BJ (cell line): ENCODE data around the gene IRS2. TPM values are rescaled to one million over a fixed set of nuclear protein-coding genes. Genes with fewer than 3 reads are reported as not detected.

Experiments used
- CTCF ChIA-PET: fragments of 350-600 bp; formaldehyde crosslinking; extraction: SDS; loops from one replicate; lab custom pipeline; 2021; ENCODE audit warnings: antibody characterized with exemption, inconsistent platforms; lab: Yijun Ruan, JAX
- POLR2A ChIA-PET: fragments of 300-600 bp; sonication (Branson Sonifier 250); formaldehyde crosslinking; extraction: SDS; loops from one replicate; lab custom pipeline; 2021; ENCODE audit warnings: antibody characterized with exemption; lab: Charles Lee
- DNase-seq: peaks from one replicate; pipeline ENCODE4 v3.0.0-alpha.2; 2011; ENCODE audit warnings: low read depth
- H3K27me3 ChIP-seq: 2 replicates; pipeline ENCODE4 v1.6.0; 2011; ENCODE audit warnings: low read length; ENCODE audit not compliant: control insufficient read depth, insufficient read depth
- H3K36me3 ChIP-seq: 2 replicates; pipeline ENCODE4 v1.5.1; 2011; ENCODE audit warnings: low read length; ENCODE audit not compliant: control insufficient read depth, insufficient read depth
- H3K4me3 ChIP-seq: 2 replicates; pipeline ENCODE4 v1.5.1; 2011; ENCODE audit warnings: low read depth, mild to moderate bottlenecking, control low read depth, low read length
- CTCF ChIP-seq: IDR thresholded peaks from 2 replicates; pipeline ENCODE4 v1.5.1; 2011; ENCODE audit warnings: low read depth, mild to moderate bottlenecking, control low read depth, inconsistent platforms, low read length, moderate library complexity; ENCODE audit not compliant: insufficient read depth
- polyA plus RNA-seq: library from polyadenylated mRNA; depleted of rRNA; stranded (reverse); fragments of >200 nt; gene quantifications from 2 replicates; pipeline ENCODE4 v1.2.3, GENCODE V29; 2011

Gene IRS2
- polyA plus RNA-seq, 1 experiment: 1.3 TPM

- Histone ChIP-seq H3K27me3 (no peaks in the 10 kb centered on the region), H3K36me3 (peaks cover 13% of the 10 kb centered on the region), H3K4me3 (peak overlapping the region; percentile 49)
- no peak for DNase-seq
- CTCF ChIA-PET: interaction anchor here (0.9 to 2.3 kb wide), 6 partner anchors 19 to 865 kb away, joined by 3 to 10 read pairs (median 5); no protein-coding TSS in a partner anchor
- no peak for TF ChIP-seq CTCF
- POLR2A ChIA-PET: no interaction called here
Measured at GRCh38 chr13:109779876-109780510, 6.4 kb downstream of the IRS2 start.

GRCh38 chr13:109779074-109779473, 7.3 kb downstream of the IRS2 start:
- Histone ChIP-seq H3K4me3 (peak overlapping the region; percentile 49), H3K27me3 (no peaks in the 10 kb centered on the region), H3K36me3 (peaks cover 11% of the 10 kb centered on the region)
- ChIA-PET CTCF (interaction anchor here (1.6 kb wide), 1 partner anchor 864 kb away, joined by 9 read pairs; no protein-coding TSS in a partner anchor), POLR2A (no interaction called here)
- DNase-seq: no peak
- TF ChIP-seq CTCF: no peak

- peaks cover 5% of the 10 kb centered on the region; the same call in 1 of the 2 replicates for H3K36me3 ChIP-seq
- DNase-seq: no peak
Measured at GRCh38 chr13:109778102-109778542, 8.3 kb downstream of the IRS2 start.

GRCh38 chr13:109776575-109776974, 9.8 kb downstream of the IRS2 start:
- DNase-seq: no peak
- POLR2A ChIA-PET: no interaction called here
- Histone ChIP-seq H3K27me3 (no peaks in the 10 kb centered on the region), H3K36me3 (peaks cover 1% of the 10 kb centered on the region), H3K4me3 (no peak overlapping the region)
- CTCF ChIA-PET: interaction anchor here (0.6 to 1.4 kb wide), 2 partner anchors 218 to 631 kb away, joined by 3 read pairs; no protein-coding TSS in a partner anchor
- TF ChIP-seq CTCF: no peak

More at GRCh38 chr13:109778102-109778542, 8.3 kb downstream of the IRS2 start:
- TF ChIP-seq CTCF: no peak
- CTCF ChIA-PET: no interaction called here
- Histone ChIP-seq H3K4me3 (no peak overlapping the region), H3K27me3 (no peaks in the 10 kb centered on the region)
- POLR2A ChIA-PET: no interaction called here

GRCh38 chr13:109773786-109774185, 12.6 kb downstream of the IRS2 start:
- peaks cover 3% of the 10 kb centered on the region for H3K36me3 ChIP-seq
- TF ChIP-seq CTCF: no peak
- no peak overlapping the region for H3K4me3 ChIP-seq
- no peak for DNase-seq
- CTCF ChIA-PET: no interaction called here
- POLR2A ChIA-PET: no interaction called here
- no peaks in the 10 kb centered on the region for H3K27me3 ChIP-seq
